Ascending aorta (tissue), 2 donors: Measurements from ENCODE around the gene CDK18. TPM values are rescaled to one million over a fixed set of nuclear protein-coding genes. Genes with fewer than 3 reads are reported as not detected.

Experiments
- DNase-seq, 2 donors: peaks; one replicate each; pipeline ENCODE4 v3.0.0-alpha.2; 2019; ENCODE audit warnings: low spot score in 2 of 2
- H3K27ac ChIP-seq, 2 donors: fragments of 200-600 bp; sonication (generic); one replicate each; pipeline ENCODE4 v1.5.1; 2016 to 2017; ENCODE audit warnings: mild to moderate bottlenecking in 1 of 2
- H3K27me3 ChIP-seq: fragments of 200-600 bp; sonication (generic); one replicate; pipeline ENCODE4 v1.5.1; 2017
- H3K36me3 ChIP-seq, 2 donors: fragments of 200-600 bp; sonication (generic); one replicate each; pipeline ENCODE4 v1.5.1; 2016
- H3K4me1 ChIP-seq, 2 donors: fragments of 200-600 bp; sonication (generic); one replicate each; pipeline ENCODE4 v1.5.1; 2016 to 2017; ENCODE audit warnings: mild to moderate bottlenecking in 1 of 2
- H3K4me3 ChIP-seq, 2 donors: fragments of 200-600 bp; sonication (generic); one replicate each; pipeline ENCODE4 v1.5.1; 2016 to 2017; ENCODE audit warnings: mild to moderate bottlenecking in 1 of 2
- H3K9me3 ChIP-seq, 2 donors: fragments of 200-600 bp; sonication (generic); one replicate each; pipeline ENCODE4 v1.5.1; 2016
- intact Hi-C: fragments of 100-400 bp; cut with DNase I; formaldehyde crosslinking; loops from one replicate; pipeline ENCODE4 v1.15.1; 2023
- total RNA-seq: library from RNA; depleted of rRNA; stranded (reverse); fragments of >200 nt; gene quantifications from one replicate; pipeline ENCODE4 v1.1.0, GENCODE V29; 2016
- TF ChIP-seq, protein P1 (sequence below), 3 experiments: fragments of 200-600 bp in 2 of 3; fragments of 450-650 bp in 1 of 3; sonication (generic) in 2 of 3; IDR thresholded peaks; one replicate each; pipeline ENCODE4 v1.5.1; 2016 to 2019; ENCODE audit warnings: antibody characterized with exemption in 3 of 3, mild to moderate bottlenecking in 1 of 3, moderate library complexity in 1 of 3

Gene CDK18
- total RNA-seq, 1 donor from 2014 or later: 70.0 TPM

DNA sequence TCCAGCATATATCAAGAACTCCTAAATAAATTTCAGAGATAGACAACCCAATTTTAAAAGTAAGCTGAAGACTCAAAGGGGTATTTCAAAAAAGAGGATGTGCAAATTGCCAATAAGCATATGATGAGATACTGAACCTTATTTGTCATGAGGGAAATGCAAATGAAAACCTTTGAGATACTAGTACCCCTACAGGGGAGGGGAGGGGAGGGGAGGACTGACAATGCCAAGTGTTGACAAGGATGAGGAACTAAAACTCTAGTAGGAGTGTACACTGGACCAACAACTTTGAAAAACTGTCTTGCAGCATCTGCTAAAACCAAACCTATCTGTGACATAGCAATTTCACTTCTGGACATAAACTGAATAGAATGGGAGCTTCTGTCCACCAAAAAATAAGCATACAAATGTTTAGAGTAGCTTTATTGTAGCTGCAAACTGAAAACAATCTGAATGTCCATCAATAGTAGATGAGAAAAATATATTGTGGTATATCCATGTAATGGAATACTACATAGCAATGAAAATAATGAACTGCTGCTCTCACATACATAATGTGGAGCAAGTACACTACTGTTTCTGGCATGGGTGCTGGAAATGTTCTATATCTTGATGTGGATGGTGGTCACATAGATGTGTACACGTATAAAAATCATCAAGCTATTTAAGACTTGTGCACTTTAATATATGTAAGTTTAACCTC, 57.2 kb downstream of the CDK18 start:
- no peak for DNase-seq
- H3K27ac ChIP-seq: no peak overlapping the region
- H3K27me3 ChIP-seq: no peaks in the 10 kb centered on the region
- no peaks in the 10 kb centered on the region for H3K36me3 ChIP-seq
- H3K9me3 ChIP-seq: peaks cover 5 to 19% of the 10 kb centered on the region in 2 donors
- H3K4me1 ChIP-seq: no peaks in the 10 kb centered on the region
- H3K4me3 ChIP-seq: no peak overlapping the region
- TF ChIP-seq, protein P1, sequence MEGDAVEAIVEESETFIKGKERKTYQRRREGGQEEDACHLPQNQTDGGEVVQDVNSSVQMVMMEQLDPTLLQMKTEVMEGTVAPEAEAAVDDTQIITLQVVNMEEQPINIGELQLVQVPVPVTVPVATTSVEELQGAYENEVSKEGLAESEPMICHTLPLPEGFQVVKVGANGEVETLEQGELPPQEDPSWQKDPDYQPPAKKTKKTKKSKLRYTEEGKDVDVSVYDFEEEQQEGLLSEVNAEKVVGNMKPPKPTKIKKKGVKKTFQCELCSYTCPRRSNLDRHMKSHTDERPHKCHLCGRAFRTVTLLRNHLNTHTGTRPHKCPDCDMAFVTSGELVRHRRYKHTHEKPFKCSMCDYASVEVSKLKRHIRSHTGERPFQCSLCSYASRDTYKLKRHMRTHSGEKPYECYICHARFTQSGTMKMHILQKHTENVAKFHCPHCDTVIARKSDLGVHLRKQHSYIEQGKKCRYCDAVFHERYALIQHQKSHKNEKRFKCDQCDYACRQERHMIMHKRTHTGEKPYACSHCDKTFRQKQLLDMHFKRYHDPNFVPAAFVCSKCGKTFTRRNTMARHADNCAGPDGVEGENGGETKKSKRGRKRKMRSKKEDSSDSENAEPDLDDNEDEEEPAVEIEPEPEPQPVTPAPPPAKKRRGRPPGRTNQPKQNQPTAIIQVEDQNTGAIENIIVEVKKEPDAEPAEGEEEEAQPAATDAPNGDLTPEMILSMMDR (IDR thresholded peaks at IDR 0.05): no peak
- intact Hi-C loops: no loop called here

DNA sequence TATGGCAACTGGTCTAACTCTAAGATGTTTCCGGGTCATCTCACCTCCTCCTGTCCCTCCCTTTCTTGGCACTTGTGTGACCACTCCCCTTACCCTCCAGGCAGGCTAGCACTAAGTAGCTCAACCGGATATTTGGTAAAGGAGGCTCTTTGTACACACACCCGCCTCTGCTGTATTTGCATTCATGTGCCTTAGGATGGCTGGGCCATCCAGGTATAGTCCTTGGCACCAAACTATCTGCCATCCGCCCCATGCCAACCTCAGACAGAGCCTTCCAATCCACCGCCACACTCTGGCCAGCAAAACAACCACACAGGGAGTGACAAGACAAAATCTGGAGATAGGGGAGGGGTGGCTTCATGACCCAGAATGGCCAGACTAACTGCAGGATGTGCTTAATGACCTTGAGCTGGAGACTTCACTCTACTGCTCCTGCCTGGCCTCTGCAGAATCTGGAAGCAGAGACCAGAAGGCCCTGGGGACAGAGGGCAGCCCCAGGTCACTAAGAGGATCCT, 59.5 kb downstream of the CDK18 start:
- Histone ChIP-seq H3K27me3 (peaks cover 3% of the 10 kb centered on the region), H3K4me3 (no peak overlapping the region), H3K27ac (no peak overlapping the region), H3K36me3 (no peaks in the 10 kb centered on the region), H3K4me1 (peaks cover 1% of the 10 kb centered on the region in 2 donors), H3K9me3 (peaks cover 5 to 19% of the 10 kb centered on the region in 2 donors)
- peak in 1 of 2 donors; percentile 22 for DNase-seq
- intact Hi-C loops: no loop called here
- TF ChIP-seq, protein P1 (IDR thresholded peaks at IDR 0.05): no peak

DNA sequence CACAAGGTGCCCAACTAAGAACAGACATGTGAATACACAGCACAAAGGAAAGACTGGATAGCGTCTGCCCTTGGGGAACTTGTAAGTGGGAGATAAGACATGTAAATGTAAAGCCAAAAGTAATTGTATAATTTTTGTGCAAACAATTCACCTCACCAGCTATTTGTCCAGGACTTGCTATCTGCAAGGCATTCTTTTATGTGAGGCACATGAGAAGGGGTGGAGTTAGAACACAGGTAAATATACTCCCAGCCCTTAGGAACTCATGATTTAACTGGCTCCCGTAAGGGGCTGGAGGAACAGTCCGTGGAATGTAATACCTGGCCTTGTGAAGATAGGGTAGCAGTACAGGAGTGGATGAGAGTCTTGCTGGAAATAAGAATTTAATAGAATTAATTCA, 61.3 kb downstream of the CDK18 start:
- Histone ChIP-seq H3K27me3 (peaks cover 3% of the 10 kb centered on the region), H3K9me3 (peaks cover 5 to 8% of the 10 kb centered on the region in 2 donors), H3K27ac (no peak overlapping the region), H3K4me3 (no peak overlapping the region), H3K36me3 (no peaks in the 10 kb centered on the region), H3K4me1 (peaks cover 2 to 4% of the 10 kb centered on the region in 2 donors)
- intact Hi-C loops: no loop called here
- TF ChIP-seq, protein P1 (IDR thresholded peaks at IDR 0.05): no peak
- no peak for DNase-seq

GRCh38 chr1:205567716-205568115, 63.2 kb downstream of the CDK18 start:
- DNase-seq: peak in 1 of 2 donors; percentile 53
- TF ChIP-seq, protein P1 (IDR thresholded peaks at IDR 0.05): no peak
- peaks cover 3% of the 10 kb centered on the region for H3K27me3 ChIP-seq

DNA sequence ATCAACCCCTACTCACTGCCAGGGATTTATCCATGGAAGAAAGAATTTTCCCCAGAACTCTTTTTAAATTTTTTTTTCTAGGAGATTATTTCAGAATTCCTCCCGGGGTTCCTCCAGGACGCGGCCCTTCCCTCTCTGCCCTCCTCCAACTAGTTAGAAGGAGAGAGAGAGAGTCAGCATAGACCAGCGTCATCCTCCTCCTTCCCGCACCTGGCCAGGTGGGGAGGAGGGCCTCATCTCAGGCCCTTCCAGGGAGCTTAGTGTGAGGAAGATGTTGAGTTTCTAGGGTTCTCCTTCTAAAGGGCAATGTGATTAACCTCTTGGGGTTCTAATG, 63.6 kb downstream of the CDK18 start:
- Histone ChIP-seq H3K4me1 (peaks cover 2 to 4% of the 10 kb centered on the region in 2 donors), H3K9me3 (no peaks in the 10 kb centered on the region), H3K27me3 (peaks cover 3% of the 10 kb centered on the region), H3K27ac (no peak overlapping the region), H3K36me3 (no peaks in the 10 kb centered on the region), H3K4me3 (peak overlapping the region in 1 of 2 donors; percentile 56)
- TF ChIP-seq, protein P1 (IDR thresholded peaks at IDR 0.05): no peak
- no peak for DNase-seq
- intact Hi-C loops: loop anchor here (2.0 kb wide), 1 partner anchor 39 kb away; no protein-coding TSS in a partner anchor

More at GRCh38 chr1:205567716-205568115, 63.2 kb downstream of the CDK18 start:
- Histone ChIP-seq H3K4me3 (no peak overlapping the region), H3K36me3 (no peaks in the 10 kb centered on the region), H3K4me1 (peaks cover 2 to 4% of the 10 kb centered on the region in 2 donors), H3K27ac (no peak overlapping the region), H3K9me3 (no peaks in the 10 kb centered on the region)
- intact Hi-C loops: loop anchor here (2.0 kb wide), 1 partner anchor 39 kb away; no protein-coding TSS in a partner anchor
